ENCODE data around the gene TANC1.

TANC1 gene

GRCh38 chr2:159010963-159011362, 42.5 kb downstream of the TANC1 start:
- no peak for TF ChIP-seq CTCF (IDR thresholded peaks at IDR 0.05; ENCODE audit: insufficient read depth, missing control alignments)
- FAIRE-seq: peak; percentile 6

GRCh38 chr2:159012142-159012541, 43.7 kb downstream of the TANC1 start:
- FAIRE-seq (no peak), DNase-seq (ENCODE audit: insufficient read length, low spot score) (no peak)
- TF ChIP-seq CTCF (IDR thresholded peaks at IDR 0.05; ENCODE audit: insufficient read depth, missing control alignments): no peak

More at GRCh38 chr2:159010963-159011362, 42.5 kb downstream of the TANC1 start:
- no peak for DNase-seq (ENCODE audit: insufficient read length, low spot score)

- FAIRE-seq: no peak
- DNase-seq (ENCODE audit: insufficient read length, low spot score): no peak
- TF ChIP-seq CTCF (IDR thresholded peaks at IDR 0.05; ENCODE audit: insufficient read depth, missing control alignments): no peak
Measured at GRCh38 chr2:159013103-159013502, 44.7 kb downstream of the TANC1 start.

- DNase-seq (ENCODE audit: insufficient read length, low spot score) (no peak), FAIRE-seq (no peak)
- no peak for TF ChIP-seq CTCF (IDR thresholded peaks at IDR 0.05; ENCODE audit: insufficient read depth, missing control alignments)
Measured at GRCh38 chr2:159015174-159015573, 46.7 kb downstream of the TANC1 start.

- no peak for FAIRE-seq
- no peak for DNase-seq (ENCODE audit: insufficient read length, low spot score)
- no peak for TF ChIP-seq CTCF (IDR thresholded peaks at IDR 0.05; ENCODE audit: insufficient read depth, missing control alignments)
Measured at GRCh38 chr2:159015823-159016222, 47.4 kb downstream of the TANC1 start.

- TF ChIP-seq CTCF (IDR thresholded peaks at IDR 0.05; ENCODE audit: insufficient read depth, missing control alignments): no peak
- FAIRE-seq (no peak), DNase-seq (ENCODE audit: insufficient read length, low spot score) (no peak)
Measured at GRCh38 chr2:159017837-159018236, 49.4 kb downstream of the TANC1 start.

GRCh38 chr2:159019021-159019420, 50.6 kb downstream of the TANC1 start:
- TF ChIP-seq CTCF (IDR thresholded peaks at IDR 0.05; ENCODE audit: insufficient read depth, missing control alignments): no peak
- DNase-seq (ENCODE audit: insufficient read length, low spot score) (no peak), FAIRE-seq (no peak)
